Natural killer cell (primary cell): ENCODE measurements around the gene COG5. TPM values are rescaled to one million over a fixed set of nuclear protein-coding genes. Genes with fewer than 3 reads are reported as not detected.

Source experiments
- ATAC-seq, 3 donors: fragments of 150-1000 bp in 2 of 3; fragments of 200-7000 bp in 1 of 3; cut with Tn5 transposase; 1 replicate in 1 of 3; 2 replicates in 2 of 3; pipeline ENCODE4 v1.10.0; 2021; ENCODE audit warnings: mild to moderate bottlenecking in 2 of 3, moderate library complexity in 2 of 3
- DNase-seq, 2 donors: peaks; one replicate each; pipeline versions ENCODE4 v3.0.0 to v3.0.0-alpha.2; 2013 to 2021; ENCODE audit warnings: mixed read lengths in 1 of 2
- H3K27ac ChIP-seq: one replicate; pipeline ENCODE4 v1.5.1; 2013; ENCODE audit warnings: mild to moderate bottlenecking, low read length
- H3K27me3 ChIP-seq: one replicate; pipeline ENCODE4 v1.6.1; 2013; ENCODE audit warnings: low read length; ENCODE audit not compliant: control insufficient read depth, insufficient read depth
- H3K36me3 ChIP-seq: one replicate; pipeline ENCODE4 v1.6.1; 2013; ENCODE audit warnings: low read length; ENCODE audit not compliant: control insufficient read depth, insufficient read depth
- H3K4me1 ChIP-seq: one replicate; pipeline ENCODE4 v1.6.1; 2013; ENCODE audit warnings: low read length; ENCODE audit not compliant: control insufficient read depth, insufficient read depth
- H3K4me3 ChIP-seq: one replicate; pipeline ENCODE4 v1.5.1; 2013; ENCODE audit warnings: low read length
- H3K9me3 ChIP-seq: one replicate; pipeline ENCODE4 v1.6.1; 2013; ENCODE audit warnings: low read length; ENCODE audit not compliant: control insufficient read depth, insufficient read depth
- H3K27ac Mint-ChIP-seq, 2 donors: one replicate each; pipeline ENCODE4 v1.8.0; 2022; ENCODE audit warnings: mild to moderate bottlenecking in 2 of 2, mixed read lengths in 2 of 2, moderate library complexity in 1 of 2
- H3K27me3 Mint-ChIP-seq, 2 donors: one replicate each; pipeline ENCODE4 v1.8.0; 2022; ENCODE audit warnings: low read depth in 2 of 2, mixed read lengths in 2 of 2
- H3K36me3 Mint-ChIP-seq: one replicate; pipeline ENCODE4 v1.8.0; 2022; ENCODE audit warnings: mixed read lengths
- H3K4me1 Mint-ChIP-seq, 2 donors: one replicate each; pipeline ENCODE4 v1.8.0; 2022; ENCODE audit warnings: mixed read lengths in 2 of 2
- H3K4me3 Mint-ChIP-seq: one replicate; pipeline ENCODE4 v1.8.0; 2022; ENCODE audit warnings: mild to moderate bottlenecking, moderate library complexity, mixed read lengths
- H3K9me3 Mint-ChIP-seq, 2 donors: one replicate each; pipeline ENCODE4 v1.8.0; 2022; ENCODE audit warnings: mixed read lengths in 2 of 2
- WGBS: methylation state at CpG from one replicate; pipeline ENCODE4 v1.1.7; 2013; ENCODE audit warnings: missing lambda C conversion rate; ENCODE audit not compliant: insufficient coverage; 5-methylcytosine and 5-hydroxymethylcytosine counted together
- intact Hi-C: fragments of 100-400 bp; cut with micrococcal nuclease; formaldehyde crosslinking; loops from one replicate; pipeline ENCODE4 v1.14.2; 2022
- total RNA-seq, 4 donors: library from RNA; stranded (reverse); fragments of 120-200 nt in 1 of 4; gene quantifications; one replicate each; pipeline versions ENCODE4 v1.2.3 to v1.2.4, GENCODE V29; 2013 to 2022
- TF ChIP-seq, protein P1 (sequence below): fragments of 200-600 bp; IDR thresholded peaks from one replicate; pipeline ENCODE4 v1.8.0; 2022; ENCODE audit warnings: antibody characterized with exemption

COG5 gene
- total RNA-seq, 3 donors from 2014 or later (not counting 1 experiment from before 2014, with no cell fraction given), result 49.2 to 54.6 (median 54.2) TPM

DNA sequence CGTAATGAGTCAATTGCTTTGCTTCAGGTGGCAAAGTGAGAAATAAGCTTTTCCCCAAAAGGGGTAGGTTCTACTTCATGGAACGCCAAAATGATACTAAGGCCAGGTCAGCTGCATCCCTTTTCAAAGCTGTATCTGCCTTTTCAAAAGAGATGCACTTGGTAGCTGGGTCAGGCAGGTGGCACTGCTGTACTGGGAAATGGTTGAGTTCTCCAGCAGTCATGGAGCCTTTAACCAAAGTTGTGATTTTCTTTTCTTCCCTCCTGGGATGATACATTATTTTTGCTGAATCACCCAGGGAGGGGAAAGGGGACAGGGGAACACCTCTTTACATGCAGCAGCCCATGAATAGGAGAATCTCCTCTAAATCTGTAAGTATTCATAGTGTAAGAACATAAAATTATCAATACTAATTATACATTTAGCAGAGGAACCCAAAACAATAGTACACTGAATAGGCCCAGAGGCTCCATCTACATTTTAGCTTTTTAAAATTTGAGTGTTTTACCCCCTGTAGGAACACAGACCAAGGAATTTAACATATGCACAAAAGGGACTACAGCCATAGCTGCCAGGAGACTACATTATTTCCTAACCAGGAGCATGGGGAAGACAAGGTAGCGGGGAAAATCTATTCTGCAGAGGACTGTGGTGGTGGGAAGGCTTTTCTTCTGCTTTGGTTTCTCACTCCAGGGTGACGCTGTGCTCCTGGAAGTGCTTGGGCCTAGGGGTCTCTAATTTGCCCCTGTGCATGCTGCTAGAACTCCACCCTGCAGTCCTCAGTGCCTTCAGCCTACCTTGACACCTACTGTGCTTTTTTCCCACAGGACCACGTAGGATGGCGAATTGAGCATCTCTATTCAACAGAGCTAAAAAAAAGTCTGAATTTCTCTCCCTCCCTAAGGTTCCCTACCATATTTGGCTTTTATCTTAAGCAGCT lies 100.3 kb downstream of the COG5 start:
- no peak overlapping the region for H3K27ac ChIP-seq
- peak; percentile 19 to 77 for DNase-seq
- H3K4me3 Mint-ChIP-seq, result no peak overlapping the region
- 86% methylated on average over 6 of the region's 6 CpGs for WGBS
- no peaks in the 10 kb centered on the region for H3K4me1 ChIP-seq
- H3K27me3 Mint-ChIP-seq, result no peaks in the 10 kb centered on the region
- H3K4me1 Mint-ChIP-seq, result no peaks in the 10 kb centered on the region
- TF ChIP-seq, protein P1, sequence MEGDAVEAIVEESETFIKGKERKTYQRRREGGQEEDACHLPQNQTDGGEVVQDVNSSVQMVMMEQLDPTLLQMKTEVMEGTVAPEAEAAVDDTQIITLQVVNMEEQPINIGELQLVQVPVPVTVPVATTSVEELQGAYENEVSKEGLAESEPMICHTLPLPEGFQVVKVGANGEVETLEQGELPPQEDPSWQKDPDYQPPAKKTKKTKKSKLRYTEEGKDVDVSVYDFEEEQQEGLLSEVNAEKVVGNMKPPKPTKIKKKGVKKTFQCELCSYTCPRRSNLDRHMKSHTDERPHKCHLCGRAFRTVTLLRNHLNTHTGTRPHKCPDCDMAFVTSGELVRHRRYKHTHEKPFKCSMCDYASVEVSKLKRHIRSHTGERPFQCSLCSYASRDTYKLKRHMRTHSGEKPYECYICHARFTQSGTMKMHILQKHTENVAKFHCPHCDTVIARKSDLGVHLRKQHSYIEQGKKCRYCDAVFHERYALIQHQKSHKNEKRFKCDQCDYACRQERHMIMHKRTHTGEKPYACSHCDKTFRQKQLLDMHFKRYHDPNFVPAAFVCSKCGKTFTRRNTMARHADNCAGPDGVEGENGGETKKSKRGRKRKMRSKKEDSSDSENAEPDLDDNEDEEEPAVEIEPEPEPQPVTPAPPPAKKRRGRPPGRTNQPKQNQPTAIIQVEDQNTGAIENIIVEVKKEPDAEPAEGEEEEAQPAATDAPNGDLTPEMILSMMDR, result peak; percentile 30
- H3K36me3 ChIP-seq, result peaks cover under 1% of the 10 kb centered on the region
- H3K27ac Mint-ChIP-seq, result no peak overlapping the region
- H3K9me3 ChIP-seq, result no peaks in the 10 kb centered on the region
- H3K27me3 ChIP-seq, result no peaks in the 10 kb centered on the region
- no peaks in the 10 kb centered on the region for H3K9me3 Mint-ChIP-seq
- H3K36me3 Mint-ChIP-seq, result no peaks in the 10 kb centered on the region
- intact Hi-C loops, result loop anchor here (1.0 kb wide), 2 partner anchors 262 to 411 kb away; no protein-coding TSS in a partner anchor
- no peak overlapping the region for H3K4me3 ChIP-seq
- ATAC-seq, result peak; percentile 64 to 78 (median 67)

DNA sequence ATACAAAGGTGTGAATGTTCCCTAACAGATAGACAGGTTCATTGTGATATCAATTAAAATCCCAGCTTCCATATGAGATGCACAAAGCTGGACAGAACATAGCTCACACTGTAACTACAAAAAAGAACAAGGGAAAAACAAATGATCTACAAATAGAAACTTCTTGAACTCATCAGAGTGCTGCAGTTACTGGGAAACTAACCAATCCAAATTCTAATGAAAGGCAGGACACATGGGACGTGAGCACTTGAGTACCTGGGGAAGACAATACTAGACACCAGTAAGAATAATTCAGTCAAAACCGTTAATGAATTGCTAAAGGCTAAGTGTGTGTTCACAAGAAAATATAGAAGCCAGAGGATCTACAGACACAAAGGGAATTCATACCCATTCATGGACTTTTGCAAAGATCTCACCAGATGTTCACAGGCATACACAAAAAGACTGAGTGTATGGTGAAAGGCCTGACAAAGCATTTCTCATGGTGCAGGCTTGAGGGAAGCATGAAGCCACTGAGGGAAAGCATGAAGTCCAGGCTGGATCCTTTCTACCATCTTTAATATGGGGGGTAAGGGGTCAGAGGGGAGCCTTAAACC lies 101.7 kb downstream of the COG5 start:
- DNase-seq (no peak), ATAC-seq (no peak)
- Mint-ChIP-seq H3K9me3 (peaks cover 0 to 2% of the 10 kb centered on the region in 2 donors), H3K4me3 (no peak overlapping the region), H3K4me1 (no peaks in the 10 kb centered on the region), H3K27me3 (no peaks in the 10 kb centered on the region), H3K27ac (no peak overlapping the region), H3K36me3 (no peaks in the 10 kb centered on the region)
- Histone ChIP-seq H3K4me1 (no peaks in the 10 kb centered on the region), H3K9me3 (no peaks in the 10 kb centered on the region), H3K36me3 (peaks cover 3% of the 10 kb centered on the region), H3K27me3 (no peaks in the 10 kb centered on the region), H3K4me3 (no peak overlapping the region), H3K27ac (no peak overlapping the region)
- WGBS, result 91% methylated on average over 2 of the region's 2 CpGs
- TF ChIP-seq, protein P1, result no peak
- intact Hi-C loops, result no loop called here

DNA sequence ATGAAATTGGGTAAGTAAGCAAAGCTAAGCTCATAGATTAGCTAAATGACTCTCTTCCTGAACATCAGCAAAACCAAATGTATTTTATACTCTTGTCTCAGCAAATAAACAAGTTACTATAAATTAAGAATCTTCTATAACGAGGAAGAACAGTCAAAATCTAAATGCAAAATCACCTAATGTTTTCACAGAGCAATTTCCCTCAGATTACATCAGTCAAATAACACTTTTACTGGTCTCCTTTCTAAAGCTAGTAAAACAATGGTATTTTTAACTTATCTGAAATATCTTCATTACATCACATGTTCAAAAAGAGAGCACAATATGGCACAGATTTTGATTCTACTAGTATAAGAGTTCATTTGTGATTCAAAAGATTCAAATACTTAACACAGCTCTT lies 110.3 kb downstream of the COG5 start:
- H3K27ac Mint-ChIP-seq, result no peak overlapping the region
- Histone ChIP-seq H3K9me3 (no peaks in the 10 kb centered on the region), H3K36me3 (peaks cover 4% of the 10 kb centered on the region), H3K4me1 (no peaks in the 10 kb centered on the region), H3K4me3 (no peak overlapping the region), H3K27ac (no peak overlapping the region), H3K27me3 (no peaks in the 10 kb centered on the region)
- no peaks in the 10 kb centered on the region for H3K27me3 Mint-ChIP-seq
- no peak for DNase-seq
- H3K9me3 Mint-ChIP-seq, result peaks cover 0 to 2% of the 10 kb centered on the region in 2 donors
- intact Hi-C loops, result no loop called here
- TF ChIP-seq, protein P1, result no peak
- ATAC-seq, result no peak
- H3K36me3 Mint-ChIP-seq, result no peaks in the 10 kb centered on the region
- 86% methylated on average over 1 of the region's 1 CpG for WGBS
- H3K4me1 Mint-ChIP-seq, result peaks cover 9 to 11% of the 10 kb centered on the region in 2 donors
- no peak overlapping the region for H3K4me3 Mint-ChIP-seq
